ENCODE results near the gene FCGR2B.
"Not testable (repeated sequence)": the region's sequence is repeated elsewhere in the genome, so short reads cannot be mapped to it uniquely, and the experiment has no call there.

The FCGR2B gene

DNA sequence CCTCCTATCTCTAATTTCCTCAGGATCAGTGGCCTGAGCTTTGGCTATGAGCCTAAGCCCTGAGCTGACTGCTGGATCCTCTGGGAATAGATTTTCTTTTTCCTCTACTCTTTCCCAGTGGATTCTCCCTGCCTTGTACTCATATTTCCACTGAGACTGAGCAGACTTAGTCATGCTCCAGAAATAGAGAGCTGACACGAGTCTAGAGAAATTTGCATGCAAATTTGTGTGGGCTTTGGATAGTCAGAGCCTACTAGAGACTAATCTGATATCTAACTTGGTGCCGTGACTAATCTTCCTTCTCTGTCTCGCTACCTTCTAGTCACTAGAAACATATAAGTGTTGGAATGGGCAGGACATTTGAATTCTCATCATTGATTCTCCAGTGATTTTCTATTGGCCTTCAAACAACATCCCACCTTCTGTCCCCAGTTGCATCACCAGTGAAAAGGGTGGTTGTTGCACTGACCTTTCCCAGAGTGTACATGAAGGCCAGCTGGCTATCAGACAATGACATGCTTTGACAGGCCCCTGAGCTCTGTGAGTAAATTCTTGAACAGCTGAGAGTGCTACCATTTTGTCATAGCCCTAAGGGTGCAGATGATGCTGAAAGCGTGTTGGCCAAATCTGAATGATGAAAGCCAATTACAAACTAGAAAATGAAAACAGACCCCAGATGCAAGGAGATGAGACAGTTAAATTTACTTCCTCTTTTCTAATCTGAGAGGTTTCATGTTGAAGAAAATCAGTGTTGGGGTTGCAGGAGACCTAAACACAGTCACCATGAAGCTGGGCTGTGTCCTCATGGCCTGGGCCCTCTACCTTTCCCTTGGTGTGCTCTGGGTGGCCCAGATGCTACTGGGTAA is 43.8 kb downstream of the FCGR2B start, which contains the start of gene FCRLA:
Gene FCRLA, plus strand, starts transcription at position 748 of the 866 bp plus-strand sequence. Its CDS starts 36 bp downstream, at position 784.
- no peak for DNase-seq

DNA sequence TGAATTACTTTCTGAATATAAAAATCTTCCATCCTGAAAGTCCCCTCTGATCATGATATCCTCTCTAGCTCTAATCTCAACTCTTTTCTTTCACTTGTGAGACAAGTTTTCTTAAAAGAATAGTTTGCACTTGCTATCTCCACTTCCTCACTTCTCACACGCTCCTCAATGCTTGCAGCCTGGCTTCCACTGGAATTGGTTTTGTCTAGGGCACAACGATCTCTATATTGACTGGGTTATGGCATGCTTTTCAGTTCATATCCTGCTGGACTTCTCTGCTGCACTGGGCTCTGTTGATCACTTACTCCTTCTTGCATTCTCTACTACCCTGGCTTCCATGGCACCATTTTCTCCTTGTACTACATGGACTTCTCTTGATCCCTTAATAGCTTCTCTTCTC is 44.6 kb downstream of the FCGR2B start:
- no peak for DNase-seq

DNA sequence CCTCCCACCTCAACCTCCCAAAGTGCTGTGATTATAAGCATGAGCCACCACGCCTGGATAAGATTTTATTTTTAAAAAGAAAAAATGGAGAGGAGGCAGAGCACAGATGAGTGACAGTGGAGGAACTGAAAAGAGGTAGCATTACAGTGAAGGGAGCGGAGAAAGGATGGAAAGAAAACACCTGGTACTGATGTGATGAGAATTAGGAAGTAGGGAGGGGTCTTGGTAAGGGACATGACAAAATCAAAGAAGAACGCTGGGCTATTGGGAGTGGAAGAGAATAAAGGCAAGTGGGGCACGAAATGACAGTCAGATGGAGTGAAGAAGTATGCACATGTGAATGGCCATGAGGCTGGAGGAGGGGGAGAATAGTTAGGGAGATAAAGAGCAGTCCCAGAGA is 46.4 kb downstream of the FCGR2B start:
- DNase-seq = no peak

DNA sequence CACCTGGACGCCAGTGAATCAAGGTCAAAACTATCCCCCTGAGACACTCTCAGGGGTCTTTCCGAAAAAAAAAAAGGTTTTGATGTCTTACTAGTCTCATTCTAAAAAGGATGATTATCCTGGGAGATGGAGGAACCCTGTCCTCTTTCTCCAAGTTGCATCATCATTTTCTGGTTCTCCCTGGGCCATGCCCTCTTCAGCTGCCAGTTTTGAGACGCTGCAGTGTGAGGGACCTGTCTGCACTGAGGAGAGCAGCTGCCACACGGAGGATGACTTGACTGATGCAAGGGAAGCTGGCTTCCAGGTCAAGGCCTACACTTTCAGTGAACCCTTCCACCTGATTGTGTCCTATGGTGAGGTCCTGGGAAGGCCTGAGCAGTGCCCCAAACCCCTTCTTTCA is 47.6 kb downstream of the FCGR2B start:
- no peak for DNase-seq

DNA sequence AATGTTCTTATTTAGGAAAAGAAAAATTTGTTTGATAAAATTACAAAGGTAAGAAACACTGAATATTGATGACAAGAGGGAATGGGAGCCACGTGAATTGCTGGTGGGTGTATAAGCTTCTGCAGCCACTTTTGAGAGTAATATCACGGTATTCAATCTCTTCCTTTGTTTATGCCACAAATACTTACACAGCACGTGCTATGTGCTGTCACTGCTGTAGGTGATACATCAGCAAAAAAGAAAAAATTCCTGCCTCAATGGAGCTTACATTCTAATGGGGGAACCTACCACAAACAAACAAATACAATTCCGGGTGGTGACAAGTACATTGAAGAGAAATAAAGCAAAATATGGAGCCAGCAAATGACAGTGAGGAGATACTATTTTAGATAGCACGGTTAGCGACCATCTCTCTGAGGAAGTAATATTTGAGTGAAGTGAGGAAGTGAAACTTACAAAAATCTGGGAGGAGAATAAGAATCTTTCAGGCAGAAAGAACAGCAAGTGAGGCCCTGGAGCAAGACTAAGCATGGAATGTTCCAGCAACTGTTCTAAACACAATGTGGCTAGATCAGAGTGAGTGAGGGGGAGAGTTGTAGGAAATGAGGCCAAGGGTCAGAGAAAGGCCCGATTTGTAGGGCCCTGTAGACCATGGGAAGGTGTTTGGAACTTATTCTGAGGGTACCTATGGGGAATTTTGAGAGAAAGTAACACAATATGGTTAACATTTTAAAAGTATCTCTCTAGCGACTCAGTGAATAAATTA is 55.8 kb downstream of the FCGR2B start:
- DNase-seq = no peak

DNA sequence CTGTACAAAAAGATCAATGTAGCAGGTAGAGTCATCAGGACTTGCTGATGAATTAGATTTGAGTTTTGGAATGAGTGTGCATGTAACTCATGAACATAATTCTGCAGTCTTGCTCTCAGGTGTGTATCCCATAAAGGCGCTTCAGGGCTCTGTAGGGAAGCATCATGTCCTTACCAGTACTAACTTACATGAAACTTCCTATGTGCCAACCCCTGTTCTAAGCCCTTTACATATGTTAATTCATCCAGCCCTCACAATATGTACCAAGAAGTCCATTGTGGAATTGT is 56.3 kb downstream of the FCGR2B start:
- DNase-seq = no peak

DNA sequence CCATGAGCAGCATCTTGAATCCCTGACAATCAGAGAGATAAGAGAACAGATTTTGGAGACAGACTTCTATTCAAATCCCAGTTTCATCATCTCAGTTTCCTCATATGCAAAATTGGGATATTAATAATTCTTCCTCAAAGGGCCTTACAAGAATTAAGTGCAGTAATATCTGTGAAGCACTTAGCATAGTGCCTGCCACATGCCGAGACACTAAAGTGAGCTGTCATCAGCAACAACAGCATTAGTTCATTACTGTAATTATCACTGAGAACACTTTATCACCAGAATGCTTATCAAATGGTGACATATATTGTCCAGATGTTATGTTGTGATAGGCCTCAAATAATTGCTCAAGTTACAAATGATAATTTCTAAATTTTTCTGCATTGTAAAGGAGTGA is 57.5 kb downstream of the FCGR2B start:
- DNase-seq = no peak

DNA sequence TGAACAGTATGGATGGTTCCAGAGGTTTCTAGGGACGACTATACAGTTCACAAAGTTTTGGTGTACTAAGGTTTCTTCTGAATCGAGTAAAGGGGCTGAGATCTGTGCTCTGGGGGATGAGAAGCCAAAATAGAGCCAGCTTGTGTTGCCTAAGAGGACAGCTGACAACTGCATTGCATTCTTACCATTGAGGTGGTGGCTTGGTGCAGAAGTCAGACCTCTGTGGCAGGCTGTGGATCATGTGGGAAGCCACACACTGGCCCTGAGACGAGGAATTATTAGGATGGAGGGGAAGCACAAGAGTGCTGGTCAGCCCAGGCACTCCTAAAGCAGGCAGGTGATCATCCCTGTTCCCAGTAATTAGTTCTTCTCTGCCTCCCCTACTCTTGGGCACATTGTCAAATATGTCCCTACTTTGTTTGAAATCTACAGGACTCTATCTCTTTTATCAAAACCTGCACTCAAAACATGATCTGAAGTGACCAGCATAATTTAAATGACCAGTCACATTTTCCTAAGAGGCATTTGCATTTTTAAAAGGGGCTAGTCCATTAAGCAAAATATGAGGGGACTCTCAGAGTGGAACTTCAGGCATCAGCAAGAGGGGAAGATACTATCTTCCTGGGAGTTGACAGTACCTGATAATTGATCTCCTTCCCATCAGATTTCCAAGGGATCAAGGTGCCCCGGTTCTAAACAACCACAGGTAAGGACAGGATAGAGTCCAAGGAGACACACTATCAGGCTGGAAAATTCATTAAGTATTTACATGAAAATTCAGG is 58.2 kb downstream of the FCGR2B start, which contains the start of gene FCRLB:
Gene FCRLB, plus strand, starts transcription at position 589 of the 782 bp plus-strand sequence. CDS start 1,129 bp downstream, outside the sequence.
- DNase-seq = no peak

DNA sequence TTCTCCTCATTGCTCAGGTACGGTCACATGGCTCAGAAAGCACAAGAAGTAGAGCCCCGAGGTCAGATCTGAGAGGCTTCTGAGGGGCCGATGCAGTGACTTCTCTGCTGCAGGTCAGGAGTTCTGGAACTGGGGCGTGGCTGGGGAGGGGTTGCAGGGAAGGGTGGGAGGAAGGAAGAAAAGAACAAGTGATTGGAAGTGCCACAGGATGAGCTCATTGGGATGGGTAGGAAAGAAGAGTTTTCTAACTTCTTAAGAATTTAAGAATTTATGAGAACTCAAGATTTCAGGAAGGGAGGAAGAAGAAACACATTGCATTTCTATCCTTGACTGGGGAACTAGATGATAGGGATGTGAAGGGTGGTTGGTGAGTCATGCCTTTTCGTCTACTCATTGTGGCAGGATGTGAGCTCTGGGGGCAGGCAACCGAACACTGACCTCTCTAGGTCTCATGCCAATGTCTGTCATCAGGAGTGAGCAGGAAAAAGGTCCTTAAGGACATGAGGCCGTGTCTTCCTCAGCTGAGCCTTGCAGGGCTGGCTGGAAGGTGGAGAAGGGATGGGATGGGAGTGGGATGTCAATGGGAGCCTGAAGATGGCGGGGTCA is 58.9 kb downstream of the FCGR2B start:
- DNase-seq = peak; percentile 20

DNA sequence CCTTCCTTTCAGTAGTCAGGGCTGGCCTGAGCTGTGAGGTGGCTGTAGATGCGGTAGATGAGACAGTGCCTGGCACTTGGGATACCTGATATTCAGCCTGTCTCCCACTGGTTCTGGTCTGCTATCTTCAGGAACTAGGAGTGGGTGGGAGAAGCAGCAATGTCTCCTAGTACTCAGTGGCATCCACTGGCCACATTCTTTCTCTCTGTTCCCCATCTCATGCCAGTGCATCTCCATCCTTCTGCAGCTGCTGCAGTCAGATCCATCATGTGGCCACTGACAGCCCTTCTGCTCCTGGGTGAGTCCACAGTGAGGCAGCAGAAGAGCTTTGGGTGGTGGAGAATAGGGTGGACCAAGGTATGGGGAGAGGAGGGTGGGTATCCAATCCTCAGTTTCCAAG is 59.5 kb downstream of the FCGR2B start:
- no peak for DNase-seq

DNA sequence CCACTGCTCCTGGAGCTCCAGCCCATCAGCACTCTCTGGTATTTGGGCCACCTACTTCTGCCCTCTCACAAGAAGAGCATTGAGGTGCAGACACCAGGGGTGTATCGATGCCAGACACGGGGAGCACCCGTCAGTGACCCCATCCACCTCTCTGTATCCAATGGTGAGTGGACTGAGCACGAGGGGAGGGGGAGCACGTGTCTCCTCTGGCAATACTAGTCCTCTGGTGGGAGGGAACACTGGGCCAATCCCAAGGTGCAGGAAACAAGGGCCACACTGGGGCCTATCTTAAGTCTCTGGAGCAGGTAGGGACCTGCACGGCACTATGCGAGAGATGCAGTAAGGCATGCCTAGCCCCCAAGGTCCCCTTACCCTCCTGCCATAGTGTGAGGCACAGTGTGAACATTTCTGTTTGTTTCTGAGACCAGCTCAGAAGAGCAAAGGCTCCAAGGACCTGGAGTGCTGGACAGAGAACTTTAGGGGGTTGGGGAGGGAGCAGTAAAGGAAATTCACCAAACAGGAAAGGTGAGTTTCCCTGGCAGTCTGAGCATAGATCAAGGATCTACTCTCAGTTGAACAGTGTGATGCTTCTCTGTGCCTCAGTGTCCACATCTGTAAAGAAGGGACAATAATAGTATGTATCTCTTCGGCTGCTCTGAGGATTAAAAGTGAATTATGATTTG is 60.7 kb downstream of the FCGR2B start:
- DNase-seq = no peak

DNA sequence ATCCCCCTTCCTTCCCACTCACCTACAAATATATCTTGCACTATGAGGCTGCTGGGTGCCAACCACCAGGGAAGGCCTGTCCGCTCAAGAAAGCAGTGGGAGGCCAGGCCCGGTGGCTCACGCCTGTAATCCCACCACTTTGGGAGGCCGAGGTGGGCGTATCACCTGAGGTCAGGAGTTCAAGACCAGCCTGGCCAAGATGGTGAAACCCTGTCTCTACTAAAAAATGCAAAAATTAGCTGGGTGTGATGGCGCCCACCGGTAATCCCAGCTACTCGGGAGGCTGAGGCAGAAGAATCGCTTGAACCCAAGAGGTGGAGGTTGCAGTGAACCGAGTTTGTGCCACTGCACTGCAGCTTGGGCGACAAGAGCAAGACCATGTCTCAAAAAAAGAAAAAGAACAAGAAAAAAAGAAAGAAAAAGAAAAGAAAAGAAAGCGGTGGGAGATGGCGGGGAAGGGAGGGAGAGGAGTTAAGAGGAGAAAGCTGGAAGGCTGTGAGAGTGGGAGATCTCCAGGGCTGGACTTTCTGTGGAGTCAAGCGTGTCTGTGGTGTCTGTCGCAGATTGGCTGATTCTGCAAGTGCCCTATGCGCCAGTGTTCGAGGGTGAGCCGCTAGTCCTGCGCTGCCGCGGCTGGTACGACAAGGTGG is 62.4 kb downstream of the FCGR2B start:
- not testable (repeated sequence) for DNase-seq

DNA sequence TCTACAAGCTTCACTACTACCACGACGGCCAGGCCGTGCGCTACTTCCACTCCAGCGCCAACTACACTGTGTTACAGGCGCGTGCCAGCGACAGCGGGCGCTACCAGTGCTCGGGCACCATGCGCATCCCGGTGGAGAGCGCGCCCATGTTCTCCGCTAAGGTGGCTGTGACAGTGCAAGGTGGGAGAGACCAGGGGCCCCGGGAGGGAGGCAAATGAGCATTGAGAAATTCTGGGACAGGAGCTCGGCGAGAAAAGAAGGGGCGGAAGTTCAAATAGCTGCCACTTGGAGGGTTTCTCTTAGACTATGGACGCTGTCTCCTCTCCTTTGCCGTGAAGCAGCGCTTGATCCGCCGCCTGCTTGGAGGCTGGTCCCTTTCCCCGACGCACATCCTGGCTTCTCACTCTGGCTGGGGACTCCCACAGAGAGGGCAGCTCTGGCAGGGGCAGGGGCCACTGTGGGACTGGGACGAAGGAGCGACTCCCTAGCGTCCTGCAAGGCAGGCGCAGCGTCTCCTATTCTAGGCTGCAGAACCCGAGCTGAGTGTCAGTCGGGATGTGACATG is 63.0 kb downstream of the FCGR2B start:
- DNase-seq = peak; percentile 44

DNA sequence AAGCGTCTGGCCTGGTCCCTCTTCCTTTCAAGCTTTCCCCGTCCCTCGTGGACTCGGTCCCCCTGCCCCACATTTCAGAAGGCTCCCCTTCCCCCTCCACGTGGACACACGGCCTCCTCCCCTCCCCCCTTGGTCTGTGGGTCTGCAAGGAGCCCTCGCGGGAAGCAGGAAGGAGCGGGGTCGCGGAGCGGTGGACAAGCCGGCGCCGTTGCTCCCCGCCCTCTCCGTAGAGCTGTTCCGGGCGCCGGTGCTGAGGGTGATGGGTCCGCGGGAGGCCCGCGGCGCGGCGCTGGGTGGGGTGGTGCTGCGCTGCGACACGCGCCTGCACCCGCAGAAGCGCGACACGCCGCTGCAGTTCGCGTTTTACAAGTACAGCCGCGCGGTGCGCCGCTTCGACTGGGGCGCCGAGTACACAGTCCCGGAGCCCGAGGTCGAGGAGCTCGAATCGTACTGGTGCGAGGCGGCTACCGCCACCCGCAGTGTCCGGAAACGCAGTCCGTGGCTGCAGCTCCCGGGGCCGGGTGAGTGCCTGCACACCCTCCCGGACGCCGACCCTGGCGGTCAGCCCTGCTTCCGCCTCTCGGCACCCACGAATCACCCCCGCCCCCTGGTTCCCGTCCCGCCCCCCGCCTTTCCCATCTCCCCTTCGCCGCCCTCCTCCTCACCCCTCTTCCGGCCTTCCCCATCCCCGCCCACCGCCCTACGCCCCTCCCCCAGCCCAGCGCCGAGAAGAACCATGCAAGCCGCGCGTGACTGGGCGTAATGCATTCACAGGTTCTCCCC is 63.7 kb downstream of the FCGR2B start:
- peak; percentile 75 for DNase-seq

DNA sequence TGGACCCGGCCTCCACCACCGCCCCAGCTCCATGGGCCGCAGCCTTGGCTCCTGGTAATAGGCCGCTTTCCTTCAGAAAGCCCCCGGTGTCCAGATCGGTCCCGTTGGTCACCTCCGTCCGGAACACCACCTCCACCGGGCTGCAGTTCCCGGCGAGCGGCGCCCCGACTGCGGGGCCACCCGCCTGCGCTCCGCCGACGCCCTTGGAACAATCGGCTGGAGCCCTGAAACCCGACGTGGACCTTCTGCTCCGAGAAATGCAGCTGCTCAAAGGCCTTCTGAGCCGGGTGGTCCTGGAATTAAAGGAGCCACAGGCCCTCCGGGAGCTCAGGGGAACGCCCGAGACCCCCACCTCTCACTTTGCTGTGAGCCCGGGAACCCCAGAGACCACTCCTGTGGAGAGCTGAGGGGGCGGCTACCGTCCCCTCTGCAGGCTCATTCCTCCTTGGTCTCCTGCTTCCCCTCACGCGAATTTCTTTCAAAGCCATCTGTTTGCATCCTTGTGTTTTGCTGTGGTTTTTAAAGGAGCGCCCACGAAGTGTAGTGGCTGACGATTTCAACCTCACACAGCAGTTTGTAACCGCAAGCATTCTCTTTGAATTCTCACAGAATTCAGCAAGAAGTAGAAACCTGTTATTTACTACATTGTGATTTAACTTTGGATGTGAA is 64.4 kb downstream of the FCGR2B start:
- DNase-seq = peak; percentile 38

All from stimulated activated CD4-positive, alpha-beta T cell treated with anti-CD3 and anti-CD28 coated beads, Interleukin-15, amount 100 ng/mL, for 24 hours (primary cell).